Measurements from ENCODE around the gene DEFB121.
"Not testable (repeated sequence)": the region's sequence is repeated elsewhere in the genome, so short reads cannot be mapped to it uniquely, and the experiment has no call there.

DEFB121 gene

GRCh38 chr20:31374346-31374745 is 31.7 kb downstream of the DEFB121 start:
- DNase-seq, result no peak
- in situ Hi-C loops (cut with HindIII; ENCODE audit: low pct_ligation_motif_present, low pct_unique_long_range_greater_than_20kb, low sequenced_read_pairs), result no loop called here

DNA sequence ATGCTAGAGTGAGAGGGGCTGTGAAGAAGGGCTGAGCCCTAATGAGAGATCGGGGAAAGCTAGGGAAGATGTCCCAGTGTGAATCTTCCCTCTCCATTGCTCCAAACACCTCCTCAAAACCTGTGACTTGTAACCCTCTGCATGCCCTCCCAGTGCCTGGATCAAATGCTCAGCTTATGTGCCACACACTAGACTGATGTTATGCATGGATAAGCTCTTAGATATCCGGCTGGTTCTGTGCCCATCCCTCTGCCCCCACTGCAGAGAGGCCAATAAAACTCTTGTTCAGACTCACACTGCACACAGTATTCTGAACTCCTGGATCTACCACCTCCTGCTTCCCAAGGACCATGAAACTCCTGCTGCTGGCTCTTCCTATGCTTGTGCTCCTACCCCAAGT is 37.7 kb downstream of the DEFB121 start, which contains the start of gene DEFB118:
DEFB118 (plus strand) TSS at position 301 of the 400 bp plus-strand sequence; CDS start at position 351, 50 bp downstream.
- no peak for DNase-seq
- in situ Hi-C loops (cut with HindIII; ENCODE audit: low pct_ligation_motif_present, low pct_unique_long_range_greater_than_20kb, low sequenced_read_pairs), result no loop called here

GRCh38 chr20:31364272-31364671 is 41.7 kb downstream of the DEFB121 start:
- in situ Hi-C loops (cut with HindIII; ENCODE audit: low pct_ligation_motif_present, low pct_unique_long_range_greater_than_20kb, low sequenced_read_pairs); DNase-seq: not testable (repeated sequence)

DNA sequence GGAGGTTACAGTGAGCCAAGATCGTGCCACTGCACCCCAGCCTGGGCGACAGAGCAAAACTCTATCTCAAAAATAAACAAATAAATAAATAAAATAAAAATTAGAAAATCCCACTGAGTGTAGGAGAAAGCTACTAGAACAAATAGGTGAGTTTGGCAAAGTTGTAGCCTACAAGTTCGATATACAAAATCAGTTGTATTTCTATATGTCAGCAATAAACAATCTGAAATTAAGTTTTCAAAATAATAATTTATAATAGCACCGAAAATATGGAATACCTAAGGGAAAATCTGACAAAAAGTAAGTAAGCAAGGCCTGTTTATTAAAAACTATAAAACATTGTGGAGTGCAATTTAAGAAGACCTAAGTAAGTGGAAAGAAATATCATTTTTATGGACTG is 42.7 kb downstream of the DEFB121 start:
- DNase-seq, result no peak
- in situ Hi-C loops (cut with HindIII; ENCODE audit: low pct_ligation_motif_present, low pct_unique_long_range_greater_than_20kb, low sequenced_read_pairs), result no loop called here

- in situ Hi-C loops (cut with HindIII; ENCODE audit: low pct_ligation_motif_present, low pct_unique_long_range_greater_than_20kb, low sequenced_read_pairs), result no loop called here
- DNase-seq, result no peak
These were observed 50.0 kb downstream of the DEFB121 start for GRCh38 chr20:31355981-31356380.

Measured in ACHN (cell line).